ENCODE data around the gene CYP4F12.

GRCh38 chr19:15733895-15734294 is 61.0 kb downstream of the CYP4F12 start:
- TF ChIP-seq EZH2 (IDR thresholded peaks at IDR 0.05) (no peak), POLR2AphosphoS5 (IDR thresholded peaks at IDR 0.05; ENCODE audit: borderline replicate concordance, low read depth, low read length) (no peak)

Data from SK-N-MC (cell line).